Measurements from ENCODE around the gene SLC6A13. TPM values are rescaled to one million over a fixed set of nuclear protein-coding genes. Genes with fewer than 3 reads are reported as not detected.

SLC6A13 gene
- total RNA-seq, 4 donors from 2014 or later: 0.13 to 1.9 (median 0.82) TPM; not detected in 1

- Histone ChIP-seq H3K27ac (no peak overlapping the region), H3K9me3 (no peaks in the 10 kb centered on the region), H3K4me1 (no peaks in the 10 kb centered on the region), H3K4me3 (no peak overlapping the region), H3K27me3 (peaks cover 0 to 6% (median 0%) of the 10 kb centered on the region in 3 donors), H3K36me3 (no peaks in the 10 kb centered on the region)
- no peak for ATAC-seq
- intact Hi-C loops (cut with DNase I; ENCODE audit: low total_unique reads): no loop called here
- no peak for DNase-seq
- no peak for TF ChIP-seq CTCF (IDR thresholded peaks at IDR 0.05 in 4 of 5, conservative IDR thresholded peaks at IDR 0.05 in 1 of 5)
- no peak for TF ChIP-seq POLR2A (IDR thresholded peaks at IDR 0.05)
- in situ Hi-C loops (cut with MboI; ENCODE audit: low sequenced_read_pairs in 4 of 4): no loop called here
Measured at GRCh38 chr12:265096-265495, 2.5 kb upstream of the SLC6A13 start.

GRCh38 chr12:264269-264668 lies 1.6 kb upstream of the SLC6A13 start:
- no peaks in the 10 kb centered on the region for H3K9me3 ChIP-seq
- no peak overlapping the region for H3K27ac ChIP-seq
- intact Hi-C loops (cut with DNase I; ENCODE audit: low total_unique reads): no loop called here
- no peaks in the 10 kb centered on the region for H3K36me3 ChIP-seq
- no peak for TF ChIP-seq POLR2A (IDR thresholded peaks at IDR 0.05)
- no peak for TF ChIP-seq CTCF (IDR thresholded peaks at IDR 0.05 in 4 of 5, conservative IDR thresholded peaks at IDR 0.05 in 1 of 5)
- H3K4me3 ChIP-seq: no peak overlapping the region
- no peak for DNase-seq
- H3K27me3 ChIP-seq: peaks cover 0 to 9% (median 0%) of the 10 kb centered on the region in 3 donors
- H3K4me1 ChIP-seq: no peaks in the 10 kb centered on the region
- no peak for ATAC-seq
- in situ Hi-C loops (cut with MboI; ENCODE audit: low sequenced_read_pairs in 4 of 4): no loop called here

- intact Hi-C loops (cut with DNase I; ENCODE audit: low total_unique reads) (no loop called here), in situ Hi-C loops (cut with MboI; ENCODE audit: low sequenced_read_pairs in 4 of 4) (no loop called here)
- no peaks in the 10 kb centered on the region for H3K9me3 ChIP-seq
- H3K4me1 ChIP-seq: no peaks in the 10 kb centered on the region
- H3K36me3 ChIP-seq: no peaks in the 10 kb centered on the region
- no peak overlapping the region for H3K4me3 ChIP-seq
- H3K27ac ChIP-seq: no peak overlapping the region
- no peak for DNase-seq
- ATAC-seq: no peak
- peaks cover 0 to 11% (median 0%) of the 10 kb centered on the region in 3 donors for H3K27me3 ChIP-seq
- TF ChIP-seq CTCF (IDR thresholded peaks at IDR 0.05 in 4 of 5, conservative IDR thresholded peaks at IDR 0.05 in 1 of 5) (no peak), POLR2A (IDR thresholded peaks at IDR 0.05) (no peak)
Measured at GRCh38 chr12:263574-263973, 938 bp upstream of the SLC6A13 start.

GRCh38 chr12:262113-262512 lies 523 bp downstream of the SLC6A13 start:
- Histone ChIP-seq H3K36me3 (no peaks in the 10 kb centered on the region), H3K4me3 (no peak overlapping the region), H3K4me1 (no peaks in the 10 kb centered on the region), H3K27ac (no peak overlapping the region), H3K27me3 (peaks cover 0 to 13% (median 0%) of the 10 kb centered on the region in 3 donors), H3K9me3 (no peaks in the 10 kb centered on the region)
- in situ Hi-C loops (cut with MboI; ENCODE audit: low sequenced_read_pairs in 4 of 4): no loop called here
- ATAC-seq: no peak
- DNase-seq: no peak
- intact Hi-C loops (cut with DNase I; ENCODE audit: low total_unique reads): no loop called here
- TF ChIP-seq POLR2A (IDR thresholded peaks at IDR 0.05): no peak
- no peak for TF ChIP-seq CTCF (IDR thresholded peaks at IDR 0.05 in 4 of 5, conservative IDR thresholded peaks at IDR 0.05 in 1 of 5)
